GM19351 (cell line): ENCODE results near the gene FASN.

Experiments
- ATAC-seq: cut with Tn5 transposase; IDR thresholded peaks from one replicate; pipeline ENCODE4 v1.9.1; 2021; ENCODE audit warnings: mild to moderate bottlenecking, moderate library complexity; ENCODE audit not compliant: unreplicated experiment

Gene FASN

DNA sequence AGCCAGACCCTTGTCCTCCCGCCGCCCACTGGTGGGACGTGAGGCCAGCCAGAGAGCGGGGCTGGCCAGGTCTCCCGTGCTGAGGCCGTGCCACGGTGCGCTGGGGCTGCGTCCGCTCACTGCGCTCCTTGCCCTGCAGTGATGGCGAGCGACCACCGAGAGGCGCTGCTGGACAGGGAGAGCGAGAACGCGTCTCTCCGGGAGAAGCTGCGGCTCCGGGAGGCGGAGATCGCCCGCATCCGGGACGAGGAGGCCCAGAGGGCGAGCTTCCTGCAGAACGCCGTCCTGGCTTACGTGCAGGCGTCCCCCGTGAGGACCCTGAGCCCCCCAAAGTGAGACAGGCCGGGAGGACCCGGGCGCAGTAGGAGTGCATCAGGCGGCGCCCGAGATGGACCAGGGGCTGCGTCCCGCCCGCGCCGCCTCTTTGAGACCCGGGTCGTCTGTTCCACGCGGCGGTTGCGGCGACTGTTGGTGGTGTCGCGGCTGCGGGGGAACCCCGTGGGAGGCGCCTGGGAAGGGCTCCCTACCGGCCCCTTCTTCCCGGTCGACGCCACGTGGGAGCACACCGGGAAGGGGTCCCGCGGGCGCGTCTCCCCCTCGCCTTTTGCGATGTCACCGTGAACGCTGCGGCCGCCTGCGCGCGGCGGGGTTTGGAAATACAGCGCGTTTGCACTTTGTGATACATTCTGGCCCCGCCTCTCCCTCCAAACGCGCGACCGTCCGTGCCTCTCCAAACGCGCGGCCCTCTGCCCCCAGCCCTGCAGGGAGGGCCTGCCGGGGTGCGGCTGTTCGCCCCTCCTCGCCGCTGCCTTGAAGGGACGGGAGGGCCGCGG, 67.3 kb downstream of the FASN start:
- ATAC-seq = no peak

DNA sequence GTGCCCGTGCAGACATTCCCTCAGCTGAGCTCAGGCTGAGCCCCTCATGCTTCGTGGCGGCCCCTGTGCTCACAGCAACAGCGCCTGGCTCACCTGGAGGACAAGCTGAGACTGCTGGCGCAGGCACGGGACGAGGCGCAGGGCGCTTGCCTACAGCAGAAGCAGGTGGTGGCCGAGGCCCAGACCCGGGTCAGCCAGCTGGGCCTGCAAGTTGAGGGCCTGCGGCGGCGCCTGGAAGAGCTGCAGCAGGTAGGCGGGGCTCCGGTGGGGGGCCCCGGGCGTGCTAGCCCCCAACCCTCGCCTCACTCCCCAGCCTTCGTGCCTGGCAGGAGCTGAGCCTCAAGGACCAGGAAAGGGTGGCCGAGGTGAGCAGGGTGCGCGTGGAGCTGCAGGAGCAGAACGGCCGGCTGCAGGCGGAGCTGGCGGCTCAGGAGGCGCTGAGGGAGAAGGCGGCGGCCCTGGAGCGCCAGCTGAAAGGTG, 68.0 kb downstream of the FASN start:
- no peak for ATAC-seq

DNA sequence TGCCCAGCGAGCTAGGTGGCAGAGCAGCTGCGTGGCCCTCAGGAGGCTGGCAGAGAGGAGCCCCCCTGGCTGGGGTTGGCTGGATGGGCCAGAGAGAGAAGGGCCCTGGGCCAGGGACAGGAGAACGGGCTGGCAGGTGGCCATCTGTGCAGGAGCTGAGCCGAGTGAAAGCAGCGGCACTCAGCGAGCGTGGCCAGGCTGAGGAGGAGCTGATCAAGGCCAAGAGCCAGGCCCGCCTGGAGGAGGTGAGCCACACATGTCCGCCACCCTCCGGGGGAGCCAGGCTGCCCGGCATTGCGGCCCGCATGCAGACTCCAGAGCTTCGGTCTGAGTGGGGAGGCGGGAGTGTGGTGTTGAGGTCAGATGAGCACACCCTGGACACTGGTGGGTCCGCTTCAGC, 68.6 kb downstream of the FASN start:
- ATAC-seq = no peak

DNA sequence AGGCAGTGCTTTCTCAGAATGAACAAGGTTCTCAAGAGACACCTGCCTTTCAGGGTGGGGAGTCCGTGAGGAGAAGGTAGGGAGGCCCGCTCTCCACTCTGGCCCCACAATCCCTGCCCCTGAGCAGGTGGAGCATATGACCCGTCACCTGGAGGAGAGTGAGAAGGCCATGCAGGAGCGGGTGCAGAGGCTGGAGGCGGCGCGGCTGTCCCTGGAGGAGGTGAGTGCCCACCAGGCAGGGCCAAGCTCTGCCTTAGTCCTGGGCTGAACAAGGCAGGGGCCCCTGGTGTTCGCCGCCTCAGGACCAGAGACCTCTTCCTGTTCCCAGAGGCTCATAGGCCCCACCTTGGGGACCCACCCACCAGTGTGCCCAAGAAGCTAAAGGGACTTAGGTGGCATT, 69.1 kb downstream of the FASN start:
- ATAC-seq = no peak
